Embryonic facial prominence (tissue), 1 donor: Measurements from ENCODE around the gene OLFM4.
"Not testable (repeated sequence)": the region's sequence is repeated elsewhere in the genome, so short reads cannot be mapped to it uniquely, and the experiment has no call there.

Experiments
- DNase-seq: peaks from one replicate; pipeline ENCODE4 v3.0.0-alpha.2; 2016; ENCODE audit errors: extremely low spot score

The OLFM4 gene

GRCh38 chr13:53028637-53029203 lies at the start of gene OLFM4:
Gene OLFM4 (plus strand): TSS chr13:53028813. CDS start chr13:53028837, 24 bp downstream.
- no peak for DNase-seq

DNA sequence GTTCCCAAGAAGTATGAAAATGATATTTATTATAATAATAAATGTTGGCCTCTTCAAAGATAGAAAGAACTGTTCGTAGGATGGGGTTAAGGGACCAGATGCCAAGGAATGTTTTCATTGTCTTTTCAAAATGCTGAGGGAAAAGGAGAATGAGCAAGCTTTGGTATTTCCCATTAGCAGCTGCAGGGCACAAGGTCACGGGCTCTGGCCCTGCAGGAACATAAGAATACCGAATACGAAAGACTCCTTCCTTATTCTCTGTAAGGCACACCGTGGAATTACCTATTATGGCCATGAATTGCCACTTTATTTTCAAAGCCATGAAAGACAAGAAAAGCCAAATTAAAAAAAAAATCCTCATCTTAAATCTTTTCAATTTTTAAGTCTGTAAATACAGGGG lies 49.6 kb upstream of the OLFM4 start:
- no peak for DNase-seq

- DNase-seq, result no peak
Measured at GRCh38 chr13:52980695-52981094, 47.9 kb upstream of the OLFM4 start.

DNA sequence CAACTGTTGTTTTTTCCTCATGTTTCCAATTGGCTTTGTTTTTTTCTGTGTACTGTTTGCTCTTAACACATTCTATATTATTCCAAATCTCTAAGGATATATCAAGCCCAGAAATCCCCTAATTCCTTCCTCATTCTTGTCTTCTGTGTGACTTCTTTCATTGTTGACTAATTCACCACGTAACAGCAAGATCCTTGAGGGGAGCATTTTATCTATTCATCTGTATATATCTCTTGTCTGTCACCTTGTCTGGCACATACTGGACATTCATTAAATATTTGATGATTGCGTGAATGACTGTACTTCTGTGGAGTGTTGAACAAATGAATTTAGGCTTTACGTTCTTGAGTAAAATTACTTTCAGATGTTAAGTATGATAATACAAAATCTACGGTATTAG lies 44.8 kb upstream of the OLFM4 start:
- no peak for DNase-seq

DNA sequence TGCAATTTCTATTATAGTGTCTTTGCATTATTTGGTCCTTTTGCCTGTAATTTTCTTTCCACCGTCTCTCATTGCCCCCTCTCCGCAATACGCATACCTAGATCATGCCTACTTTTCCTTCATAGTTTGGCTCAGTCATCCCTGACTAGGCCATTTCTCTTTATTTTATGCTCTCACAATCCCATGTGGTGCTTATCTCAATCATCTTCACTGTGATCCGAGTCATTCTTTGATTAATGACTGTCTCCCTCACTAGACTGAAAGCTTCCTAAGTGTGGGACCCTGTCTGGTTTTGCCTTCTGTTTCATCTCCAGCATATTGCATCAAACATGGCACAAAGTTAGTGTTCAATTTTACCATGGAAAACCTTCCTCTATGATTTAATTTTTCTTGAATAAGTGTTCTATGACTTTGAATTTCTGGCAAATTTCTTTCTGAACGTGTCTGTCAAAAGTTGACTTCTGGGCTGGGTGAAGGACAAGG lies 43.7 kb upstream of the OLFM4 start:
- DNase-seq, result no peak

- DNase-seq, result no peak
Measured at GRCh38 chr13:52991344-52992020, 37.1 kb upstream of the OLFM4 start.

- DNase-seq, result no peak
Measured at GRCh38 chr13:52992110-52992509, 36.5 kb upstream of the OLFM4 start.

DNA sequence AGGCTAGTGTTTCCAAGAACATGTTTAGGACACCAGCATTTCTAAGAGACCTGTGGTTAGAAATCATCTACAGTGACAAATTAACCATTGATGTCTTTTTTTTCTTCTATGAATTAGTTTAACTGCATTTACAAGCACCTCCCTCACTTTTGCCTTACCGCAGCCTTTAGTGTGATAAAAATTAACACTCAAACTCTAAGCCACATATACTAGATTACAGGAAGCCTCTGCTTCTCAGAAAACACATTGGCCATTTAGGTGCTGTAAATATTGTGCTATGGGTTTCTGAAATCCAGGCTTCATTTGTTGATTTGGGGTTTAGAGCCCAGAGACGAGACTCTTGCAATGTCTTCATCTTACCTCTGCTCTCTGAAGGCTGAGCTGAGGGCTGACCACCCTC lies 34.6 kb upstream of the OLFM4 start:
- DNase-seq, result no peak

DNA sequence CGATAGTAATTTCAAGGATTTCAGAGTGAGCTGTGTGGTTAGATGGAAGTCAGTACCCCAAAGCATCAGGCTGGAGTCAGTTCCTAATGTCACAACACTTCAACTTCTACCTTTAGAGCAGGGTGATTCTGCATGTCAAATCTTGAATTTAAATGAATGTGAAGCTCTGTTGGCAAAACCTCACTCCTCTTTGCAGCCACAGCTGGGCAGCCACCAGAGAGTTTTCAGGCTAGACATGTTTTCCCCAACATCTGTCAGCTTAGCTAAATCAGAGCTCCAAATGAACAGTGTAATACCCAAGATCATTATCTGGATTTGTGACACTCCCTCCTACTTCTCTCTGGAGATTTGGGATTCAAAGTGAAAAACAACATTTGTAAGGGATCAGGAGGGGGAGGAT lies 33.7 kb upstream of the OLFM4 start:
- DNase-seq, result no peak

GRCh38 chr13:52995946-52996345 lies 32.7 kb upstream of the OLFM4 start:
- no peak for DNase-seq

- no peak for DNase-seq
Measured at GRCh38 chr13:52997951-52998876, 30.4 kb upstream of the OLFM4 start.

GRCh38 chr13:52999093-52999696 lies 29.4 kb upstream of the OLFM4 start:
- no peak for DNase-seq

- DNase-seq, result no peak
Measured at GRCh38 chr13:53001444-53002225, 27.0 kb upstream of the OLFM4 start.

GRCh38 chr13:53004573-53004972 lies 24.0 kb upstream of the OLFM4 start:
- no peak for DNase-seq

- DNase-seq, result no peak
Measured at GRCh38 chr13:53005626-53006025, 23.0 kb upstream of the OLFM4 start.

DNA sequence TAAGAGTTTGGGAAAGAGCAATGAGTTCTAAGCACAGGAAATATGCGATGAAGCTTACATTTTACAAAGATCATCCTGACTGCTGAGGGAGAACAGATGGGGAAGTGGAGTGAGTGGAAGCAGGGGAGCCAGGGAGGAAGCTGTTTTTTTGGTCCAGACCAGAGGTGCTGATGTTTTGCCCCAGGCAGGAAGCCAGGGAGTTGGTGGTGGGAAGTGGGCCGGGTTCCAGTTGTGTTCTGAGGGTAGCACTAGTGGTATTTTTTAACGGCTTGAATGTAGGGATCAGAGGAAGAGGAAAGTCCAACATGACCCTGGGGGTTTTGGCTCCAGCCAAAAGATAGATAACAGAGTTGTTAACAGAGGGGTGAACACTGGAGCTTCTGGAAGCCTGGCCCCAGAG lies 20.7 kb upstream of the OLFM4 start:
- no peak for DNase-seq

GRCh38 chr13:53010374-53011105 lies 18.1 kb upstream of the OLFM4 start:
- DNase-seq, result no peak

- no peak for DNase-seq
Measured at GRCh38 chr13:53012707-53013106, 15.9 kb upstream of the OLFM4 start.

- no peak for DNase-seq
Measured at GRCh38 chr13:53013113-53013512, 15.5 kb upstream of the OLFM4 start.

- DNase-seq, result not testable (repeated sequence)
Measured at GRCh38 chr13:53014018-53014417, 14.6 kb upstream of the OLFM4 start.
